Epithelial cell of esophagus (primary cell): ENCODE measurements around the gene PNMA8A.
A peak's percentile ranks its signal among the peaks of the same experiment; 100 is the strongest.

Experiments
- DNase-seq: peaks from one replicate; pipeline ENCODE4 v3.0.0; 2010; ENCODE audit warnings: low read depth
- H3K4me3 ChIP-seq: 2 replicates; pipeline ENCODE4 v1.5.1; 2011; ENCODE audit warnings: mild to moderate bottlenecking, low read length, control low read depth
- TF ChIP-seq, protein P1 (sequence below): IDR thresholded peaks from 2 replicates; pipeline ENCODE4 v1.5.1; 2011; ENCODE audit warnings: low read depth, mild to moderate bottlenecking, low read length, control low read depth, inconsistent platforms; ENCODE audit not compliant: insufficient read depth; ENCODE audit errors: missing control alignments

PNMA8A gene

DNA sequence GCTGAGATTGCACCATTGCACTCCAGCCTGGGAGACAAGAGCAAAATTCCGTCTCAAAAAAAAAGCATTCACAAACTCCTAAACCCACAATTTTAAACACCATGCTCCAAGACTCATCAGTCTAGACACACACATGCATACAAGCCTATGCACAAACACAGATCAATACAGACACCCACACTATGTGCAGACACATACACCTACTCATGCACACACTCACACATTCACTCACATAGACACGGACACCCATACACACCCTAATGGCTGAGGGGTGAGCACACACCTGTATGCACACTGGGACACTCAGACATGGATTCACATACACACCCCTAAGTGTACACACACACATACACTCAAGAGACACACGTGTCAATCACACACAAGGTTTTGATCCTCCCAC, 15.0 kb upstream of the PNMA8A start:
- no peak overlapping the region for H3K4me3 ChIP-seq
- DNase-seq = no peak

DNA sequence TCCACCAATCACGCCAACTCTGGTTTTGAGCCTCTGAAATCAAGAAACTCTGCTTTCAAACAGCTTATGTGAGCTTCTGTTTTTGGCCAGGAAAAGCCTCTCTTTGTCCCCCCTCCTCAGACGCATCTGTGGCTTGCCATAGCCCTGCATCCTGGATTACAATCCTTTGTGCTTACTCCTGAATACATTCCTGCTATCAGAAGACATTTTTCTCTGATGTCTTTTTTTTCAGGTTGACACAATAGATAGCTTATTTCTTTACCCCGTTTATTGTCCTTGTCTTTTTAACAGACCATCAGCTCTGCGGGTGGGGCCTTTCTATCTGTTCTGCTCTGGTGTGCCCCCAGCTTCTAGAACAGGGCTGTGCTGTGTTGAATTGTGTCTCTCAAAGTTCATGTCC, 13.3 kb upstream of the PNMA8A start:
- DNase-seq = no peak
- TF ChIP-seq, protein P1, sequence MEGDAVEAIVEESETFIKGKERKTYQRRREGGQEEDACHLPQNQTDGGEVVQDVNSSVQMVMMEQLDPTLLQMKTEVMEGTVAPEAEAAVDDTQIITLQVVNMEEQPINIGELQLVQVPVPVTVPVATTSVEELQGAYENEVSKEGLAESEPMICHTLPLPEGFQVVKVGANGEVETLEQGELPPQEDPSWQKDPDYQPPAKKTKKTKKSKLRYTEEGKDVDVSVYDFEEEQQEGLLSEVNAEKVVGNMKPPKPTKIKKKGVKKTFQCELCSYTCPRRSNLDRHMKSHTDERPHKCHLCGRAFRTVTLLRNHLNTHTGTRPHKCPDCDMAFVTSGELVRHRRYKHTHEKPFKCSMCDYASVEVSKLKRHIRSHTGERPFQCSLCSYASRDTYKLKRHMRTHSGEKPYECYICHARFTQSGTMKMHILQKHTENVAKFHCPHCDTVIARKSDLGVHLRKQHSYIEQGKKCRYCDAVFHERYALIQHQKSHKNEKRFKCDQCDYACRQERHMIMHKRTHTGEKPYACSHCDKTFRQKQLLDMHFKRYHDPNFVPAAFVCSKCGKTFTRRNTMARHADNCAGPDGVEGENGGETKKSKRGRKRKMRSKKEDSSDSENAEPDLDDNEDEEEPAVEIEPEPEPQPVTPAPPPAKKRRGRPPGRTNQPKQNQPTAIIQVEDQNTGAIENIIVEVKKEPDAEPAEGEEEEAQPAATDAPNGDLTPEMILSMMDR = no peak
- H3K4me3 ChIP-seq = no peak overlapping the region

More for the DNA sequence above, 15.0 kb upstream of the PNMA8A start:
- TF ChIP-seq, protein P1 = no peak

GRCh38 chr19:46482631-46483030, 11.3 kb upstream of the PNMA8A start:
- DNase-seq = peak; percentile 77
- TF ChIP-seq, protein P1 = no peak
- no peak overlapping the region for H3K4me3 ChIP-seq

- DNase-seq = no peak
- TF ChIP-seq, protein P1 = no peak
- no peak overlapping the region for H3K4me3 ChIP-seq
These were observed 10.6 kb upstream of the PNMA8A start for GRCh38 chr19:46481947-46482346.

- H3K4me3 ChIP-seq = no peak overlapping the region
- DNase-seq = no peak
- TF ChIP-seq, protein P1 = no peak
These were observed 10.0 kb upstream of the PNMA8A start for GRCh38 chr19:46481223-46481848.

DNA sequence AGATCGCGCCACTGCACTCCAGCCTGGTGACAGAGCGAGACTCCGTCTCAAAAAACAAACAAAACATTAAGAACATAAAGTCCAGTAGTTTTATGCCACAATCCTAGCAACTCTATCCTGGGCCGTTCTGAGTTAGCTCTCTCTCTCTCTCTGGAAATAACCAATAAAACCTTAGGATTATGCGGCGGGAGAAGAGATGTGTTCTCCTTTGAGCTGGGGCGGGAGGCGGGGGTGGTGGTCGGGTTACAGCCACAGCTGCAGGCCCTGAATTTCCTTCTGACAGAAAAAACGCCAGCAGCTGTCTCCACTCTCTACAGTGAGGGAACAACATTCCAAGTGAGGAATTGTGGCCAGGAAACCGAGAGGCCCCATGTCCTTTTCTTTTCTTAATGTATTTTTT, 9.1 kb upstream of the PNMA8A start:
- TF ChIP-seq, protein P1 = no peak
- no peak for DNase-seq
- no peak overlapping the region for H3K4me3 ChIP-seq

DNA sequence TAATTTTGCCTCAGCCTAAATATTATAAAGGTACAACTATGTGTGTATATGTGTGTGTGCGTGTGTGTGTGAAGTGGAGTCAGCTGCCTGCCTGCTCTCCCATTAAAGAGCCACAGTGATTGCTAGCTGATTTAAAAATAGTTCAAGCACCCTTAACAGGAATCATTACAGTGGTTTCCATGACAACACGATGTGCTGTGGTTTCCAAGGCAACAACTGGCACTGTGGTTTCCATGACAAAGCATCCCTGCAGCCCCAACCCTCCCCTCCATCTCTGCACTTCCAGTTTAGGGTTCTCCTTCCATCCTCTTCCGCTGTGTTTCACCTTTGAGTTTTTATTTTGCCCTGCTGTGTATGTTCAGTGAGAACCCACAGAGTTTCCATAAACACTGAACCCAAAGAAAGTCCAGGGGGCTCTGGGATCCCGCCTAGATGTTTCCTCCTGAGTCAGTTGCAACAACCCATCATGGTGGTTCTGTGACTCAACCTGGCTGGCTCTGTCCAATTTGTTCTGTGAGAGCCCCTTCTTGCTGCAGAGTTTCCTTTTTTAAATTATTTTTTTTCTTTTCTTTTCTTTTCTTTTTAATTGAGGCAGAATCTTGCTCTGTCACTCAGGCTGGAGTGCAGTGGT, 7.1 kb upstream of the PNMA8A start:
- no peak for DNase-seq
- H3K4me3 ChIP-seq = no peak overlapping the region
- TF ChIP-seq, protein P1 = no peak
